HG03097 (cell line): Measurements from ENCODE around the gene TNFRSF13B.
A peak's percentile ranks its signal among the peaks of the same experiment; 100 is the strongest.
"Not testable (repeated sequence)": the region's sequence is repeated elsewhere in the genome, so short reads cannot be mapped to it uniquely, and the experiment has no call there.

Experiments
- ATAC-seq: cut with Tn5 transposase; IDR thresholded peaks from one replicate; pipeline ENCODE4 v1.9.1; 2021; ENCODE audit not compliant: unreplicated experiment, low FRiP score

Gene TNFRSF13B

DNA sequence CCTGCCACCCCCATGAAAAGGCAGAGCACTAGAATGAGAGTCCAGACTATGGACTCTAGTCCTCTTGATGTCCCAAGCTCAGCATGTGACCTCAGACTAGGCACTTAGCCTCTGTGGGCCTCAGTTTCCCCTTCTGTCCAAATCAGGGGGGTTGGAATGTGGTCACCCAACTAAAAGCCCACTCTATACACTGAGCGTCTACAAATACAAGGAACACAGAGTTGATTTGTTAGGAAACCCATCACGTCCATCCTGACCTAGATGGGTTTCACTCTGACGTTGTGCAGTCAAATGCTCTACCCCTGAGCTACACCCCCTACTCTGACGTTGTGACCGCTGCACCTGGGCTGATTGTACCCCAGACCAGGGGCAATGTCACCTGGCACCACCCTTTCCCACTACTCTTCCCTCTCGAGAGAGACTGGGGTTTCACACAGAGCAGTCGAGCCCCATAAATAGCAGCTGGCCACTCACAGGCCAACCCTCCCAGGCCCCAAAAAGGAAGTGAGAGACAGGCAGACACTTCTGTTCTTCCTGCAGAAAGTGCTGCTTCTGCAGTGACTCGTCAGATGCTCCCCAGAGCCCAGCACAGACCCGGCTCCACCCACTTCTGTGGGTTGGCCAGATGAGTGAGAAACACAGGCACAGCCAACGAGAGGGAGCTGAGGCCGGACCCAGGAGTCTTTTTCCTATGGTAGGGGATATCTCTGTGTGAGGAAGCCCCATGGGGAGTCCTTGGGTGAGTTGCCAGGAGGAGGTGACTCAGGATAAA, 16.1 kb upstream of the TNFRSF13B start:
- ATAC-seq, result peak; percentile 66

DNA sequence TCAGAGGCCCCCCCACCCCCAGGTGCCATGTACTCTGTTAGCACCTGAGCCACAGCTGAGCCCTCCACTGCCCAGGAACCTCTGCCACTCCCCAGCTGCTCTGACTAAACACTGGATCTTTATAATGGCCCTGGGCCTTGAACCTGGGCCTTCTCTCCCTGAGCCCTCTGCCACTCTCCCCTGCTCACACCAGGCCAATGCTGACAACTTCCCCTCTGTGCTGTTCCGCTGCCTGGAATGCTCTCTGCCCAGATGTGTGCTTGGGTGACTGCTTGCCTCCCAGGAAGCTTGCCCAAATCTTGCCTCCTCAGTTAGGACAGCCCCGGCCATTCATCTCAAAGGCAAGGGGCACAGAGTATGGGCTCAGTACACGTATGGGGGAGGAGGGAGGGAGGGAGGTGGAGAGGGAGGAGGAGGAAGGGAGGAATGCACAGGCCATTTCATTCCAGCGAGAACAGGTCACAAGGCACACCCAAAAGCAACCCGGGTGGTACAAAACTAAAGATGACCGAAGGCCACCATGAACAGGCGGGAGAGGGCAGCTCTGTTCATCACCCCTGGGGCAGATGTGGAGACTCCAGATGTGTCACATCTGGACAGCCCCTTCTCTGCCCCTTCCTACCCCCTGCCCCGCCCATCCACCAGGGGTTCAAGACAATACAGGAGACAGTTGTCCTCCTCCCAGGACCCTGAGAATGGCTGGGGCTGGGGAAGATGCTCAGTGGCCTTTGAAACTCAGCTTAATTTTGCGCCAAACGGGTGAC, 15.3 kb upstream of the TNFRSF13B start:
- no peak for ATAC-seq

DNA sequence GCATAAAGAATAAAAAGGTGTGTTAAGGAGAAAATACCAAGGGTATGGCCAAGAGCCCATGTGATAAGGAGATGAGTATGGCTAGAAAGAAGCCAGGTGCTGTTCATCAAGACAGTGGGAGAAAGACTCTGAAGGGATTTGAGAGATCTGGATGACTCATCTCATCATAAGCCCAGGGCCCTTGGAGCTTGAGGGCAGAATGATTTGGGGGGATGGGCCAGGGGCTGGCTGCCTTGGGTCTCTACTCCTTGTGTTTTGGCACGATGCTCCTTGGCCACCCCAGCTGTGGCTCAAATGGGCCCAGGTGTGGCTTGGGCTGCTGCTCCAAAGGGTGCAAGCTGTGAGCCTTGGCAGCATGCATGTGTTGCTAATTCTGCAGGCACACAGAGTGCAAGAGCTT, 14.5 kb upstream of the TNFRSF13B start:
- no peak for ATAC-seq

DNA sequence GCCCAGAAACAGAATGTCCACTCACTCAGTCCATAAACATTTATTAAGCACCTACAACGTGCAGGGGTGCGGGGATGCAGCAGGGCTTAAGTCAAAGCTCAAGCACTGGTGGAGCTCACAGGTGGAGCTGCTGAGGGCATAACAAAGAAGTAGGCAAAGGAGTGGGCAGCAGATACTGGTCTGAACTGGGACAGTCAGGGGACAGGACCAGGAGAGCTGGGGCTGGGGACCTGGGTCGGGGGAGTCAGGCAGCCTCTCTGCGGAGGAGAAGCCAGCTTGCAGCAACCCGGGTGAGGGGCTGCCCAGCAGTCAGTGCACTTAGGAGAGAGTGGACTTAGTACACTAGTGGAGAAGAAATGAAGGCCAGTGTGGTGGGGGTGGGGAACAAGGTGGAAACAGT, 10.0 kb upstream of the TNFRSF13B start:
- ATAC-seq, result no peak

DNA sequence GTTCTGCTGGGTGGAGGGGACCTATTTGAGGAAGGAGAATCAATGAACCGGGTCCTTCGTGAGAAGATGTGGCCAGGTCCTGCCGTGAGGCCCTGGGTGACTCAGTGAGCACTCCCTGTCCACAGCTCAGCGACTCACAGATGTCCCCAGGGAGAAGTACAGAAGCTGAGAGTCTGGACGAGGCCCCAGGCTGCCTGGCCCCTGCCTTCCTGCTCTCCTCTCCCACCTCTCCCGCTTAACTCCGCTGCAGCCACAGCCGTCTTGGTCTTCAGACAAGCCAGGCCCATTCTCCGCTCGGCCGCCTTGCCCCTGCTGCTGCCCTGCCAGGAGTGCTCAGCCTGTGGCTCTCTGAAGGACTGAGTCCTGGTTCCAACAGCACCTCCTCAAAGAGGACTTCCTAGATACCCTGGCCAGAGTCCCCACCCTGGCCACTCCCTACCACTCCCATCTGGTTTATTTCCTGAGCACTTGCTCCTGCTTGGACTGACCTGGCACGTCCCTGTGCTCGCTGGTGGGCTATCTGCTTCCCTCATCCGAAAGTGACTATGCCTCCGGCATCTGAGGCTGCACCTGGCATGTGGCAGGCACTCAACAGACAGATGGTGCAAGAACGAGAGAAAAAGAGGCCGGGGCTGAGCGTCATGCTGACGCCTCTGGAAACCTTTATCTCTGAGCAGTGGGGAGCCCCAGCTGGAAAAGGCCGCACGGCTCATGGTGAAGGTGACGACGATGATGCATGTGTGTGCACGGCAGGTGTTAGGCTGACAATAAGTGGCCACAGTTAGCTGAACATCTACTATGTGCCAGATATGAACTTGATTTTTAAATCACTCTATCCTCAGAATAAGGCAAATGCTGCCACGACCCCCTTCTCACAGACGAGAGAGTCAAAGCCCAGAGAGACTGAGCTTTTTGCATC, 9.2 kb upstream of the TNFRSF13B start:
- ATAC-seq, result peak; percentile 31

DNA sequence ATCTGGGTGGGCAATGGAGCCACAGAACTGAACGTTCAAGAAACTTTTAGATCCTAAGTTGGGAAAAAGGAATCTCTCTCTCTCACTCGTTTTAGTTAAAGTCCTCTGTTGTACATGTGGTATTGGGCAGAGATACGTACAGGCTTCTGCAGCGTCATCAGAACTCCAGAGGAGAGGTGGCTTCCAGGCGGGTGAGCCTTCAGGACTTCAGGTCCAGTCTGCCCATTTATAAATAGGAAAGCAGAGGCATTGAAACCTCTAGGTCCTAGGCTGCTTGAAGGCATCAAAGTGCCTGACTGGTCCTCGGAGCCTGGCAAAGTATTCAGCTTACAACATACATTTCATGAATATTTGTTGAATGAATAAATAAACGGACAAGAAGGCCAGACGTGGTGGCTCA, 8.1 kb upstream of the TNFRSF13B start:
- no peak for ATAC-seq

DNA sequence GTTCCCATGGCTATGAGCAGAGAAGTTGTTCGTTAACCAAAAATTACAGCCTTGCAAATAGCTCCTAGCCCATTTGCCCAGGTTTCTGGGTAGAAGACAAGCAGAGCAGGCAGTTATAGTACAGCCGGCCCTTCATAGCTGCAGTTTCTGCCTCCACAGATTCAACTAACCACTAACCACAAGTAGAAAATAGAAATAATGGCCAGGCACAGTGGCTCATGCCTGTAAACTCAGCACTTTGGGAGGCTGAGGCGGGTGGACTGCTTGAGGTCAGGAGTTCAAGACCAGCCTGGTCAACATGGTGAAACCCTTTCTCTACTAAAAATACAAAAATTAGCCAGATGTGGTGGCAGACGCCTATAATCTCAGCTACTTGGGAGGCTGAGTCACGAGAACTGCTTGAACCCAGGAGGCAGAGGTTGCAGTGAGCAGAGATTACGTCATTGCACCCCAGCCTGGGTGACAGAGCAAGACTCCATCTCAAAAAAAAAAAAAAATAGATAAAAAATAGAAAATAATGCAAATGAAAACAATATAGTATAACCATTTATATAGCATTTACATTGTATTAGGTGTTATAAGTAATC, 7.4 kb upstream of the TNFRSF13B start:
- not testable (repeated sequence) for ATAC-seq

DNA sequence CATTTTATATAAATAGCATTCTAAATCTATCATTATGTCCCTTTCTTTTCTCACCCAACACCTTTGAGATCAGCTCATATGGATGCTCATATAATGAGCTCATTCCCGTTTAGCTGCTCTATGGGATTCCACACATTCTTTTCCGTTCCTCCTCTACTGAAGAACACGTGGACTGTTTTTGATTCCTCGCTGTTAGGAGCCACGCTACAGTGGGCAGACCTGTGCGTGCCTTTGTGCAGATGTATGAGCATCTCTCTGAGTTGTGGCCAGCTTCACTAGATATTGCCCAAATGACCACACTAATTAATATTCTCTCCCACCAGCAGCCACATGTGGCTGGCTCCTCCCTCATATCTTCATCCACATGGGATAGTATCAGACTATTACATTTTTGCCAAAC, 6.0 kb upstream of the TNFRSF13B start:
- ATAC-seq, result no peak

DNA sequence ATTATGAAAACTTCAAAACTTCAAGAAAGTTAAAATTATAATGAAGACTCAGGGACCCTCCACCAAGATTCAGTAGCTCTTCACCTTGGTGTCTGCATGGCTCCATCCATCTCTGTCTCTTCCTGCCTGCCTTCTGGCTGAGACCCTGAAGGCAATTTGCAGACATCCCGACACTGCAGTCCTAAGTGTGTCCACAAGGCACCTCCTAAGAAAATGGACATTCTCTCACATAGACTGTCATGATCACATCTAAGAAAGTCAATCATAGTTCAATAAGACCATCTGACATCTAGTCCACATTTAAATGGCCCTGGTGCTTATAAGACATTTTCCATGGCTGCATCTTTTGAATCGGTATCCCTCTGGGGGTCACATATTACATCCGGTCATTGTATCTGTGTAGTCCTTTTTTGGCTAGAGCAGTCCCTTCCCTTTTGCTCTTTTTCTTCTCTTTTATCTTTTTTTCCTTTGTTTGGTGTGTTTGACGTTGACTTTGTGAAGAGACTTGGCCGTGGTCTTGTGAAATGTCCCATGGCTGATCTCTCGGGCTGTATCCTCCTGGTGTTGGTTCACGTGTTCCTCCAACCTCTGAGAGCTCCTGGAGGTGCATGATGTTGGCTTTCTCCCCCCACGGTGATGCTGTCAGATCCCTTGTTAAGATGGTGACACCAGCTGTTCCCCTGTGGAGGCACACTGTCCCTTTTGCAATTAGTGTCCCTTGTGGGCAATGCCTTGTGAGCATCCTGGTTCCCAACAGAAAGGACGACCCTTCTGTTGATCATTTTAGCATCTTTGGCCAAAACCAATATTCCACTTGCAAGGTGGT, 5.0 kb upstream of the TNFRSF13B start:
- no peak for ATAC-seq

DNA sequence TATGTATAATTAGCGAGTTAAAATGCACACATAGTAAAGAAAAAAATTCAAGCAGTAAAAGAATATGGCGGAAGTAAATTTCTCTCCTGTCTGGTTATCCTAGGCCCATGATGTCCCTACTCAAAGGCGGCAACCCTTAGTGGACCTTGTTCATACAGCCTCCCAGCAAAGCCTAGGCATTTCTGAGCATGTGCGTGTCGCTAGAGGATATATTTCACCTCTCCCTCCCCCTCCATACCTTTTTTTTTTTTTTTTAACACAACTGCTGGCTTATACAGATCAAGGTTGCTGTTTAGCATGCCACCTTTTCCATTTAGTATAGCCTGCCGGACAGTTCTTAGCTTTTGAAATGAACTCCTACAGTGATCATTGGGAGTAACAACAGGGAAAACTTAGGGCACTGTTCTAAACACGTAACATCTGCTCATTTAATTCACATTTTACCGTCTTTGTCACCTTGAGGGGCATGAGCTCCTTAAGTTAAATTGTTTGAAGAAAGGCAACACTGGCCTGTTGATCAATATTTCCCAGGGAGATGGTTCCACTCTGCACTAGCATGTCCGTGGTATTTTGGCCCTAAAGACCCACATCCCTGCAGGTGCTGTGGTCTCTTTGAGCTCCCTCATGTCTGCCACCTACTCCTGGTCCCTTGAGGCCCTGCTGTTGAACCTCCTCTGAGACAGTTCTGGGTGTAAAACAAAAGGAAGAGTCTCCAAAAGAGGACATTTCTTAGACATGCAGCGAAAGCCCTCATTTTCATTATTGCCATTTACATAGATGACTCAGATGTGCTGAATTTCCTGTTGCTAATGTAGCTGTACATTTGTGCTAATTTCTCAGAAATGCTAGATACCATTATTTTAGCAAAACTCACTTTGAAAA, 4.1 kb upstream of the TNFRSF13B start:
- no peak for ATAC-seq

DNA sequence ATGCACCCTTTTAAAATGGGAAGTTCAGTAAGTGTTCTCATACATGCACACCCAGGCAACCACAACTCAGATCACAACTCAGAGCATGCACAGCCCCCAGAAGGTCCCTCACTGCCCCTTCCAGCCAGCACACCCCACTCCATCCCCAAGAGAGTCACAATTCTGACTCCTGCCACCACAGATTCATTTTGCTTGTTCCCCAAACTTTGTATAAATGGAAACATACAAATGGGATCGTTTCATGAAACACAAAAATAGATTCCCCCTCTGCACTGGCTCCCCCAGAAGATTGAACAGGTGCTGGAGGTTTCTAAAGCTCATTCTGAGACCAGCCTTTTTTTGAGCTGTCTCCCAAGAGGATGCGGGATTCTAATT, 3.3 kb upstream of the TNFRSF13B start:
- ATAC-seq, result no peak

DNA sequence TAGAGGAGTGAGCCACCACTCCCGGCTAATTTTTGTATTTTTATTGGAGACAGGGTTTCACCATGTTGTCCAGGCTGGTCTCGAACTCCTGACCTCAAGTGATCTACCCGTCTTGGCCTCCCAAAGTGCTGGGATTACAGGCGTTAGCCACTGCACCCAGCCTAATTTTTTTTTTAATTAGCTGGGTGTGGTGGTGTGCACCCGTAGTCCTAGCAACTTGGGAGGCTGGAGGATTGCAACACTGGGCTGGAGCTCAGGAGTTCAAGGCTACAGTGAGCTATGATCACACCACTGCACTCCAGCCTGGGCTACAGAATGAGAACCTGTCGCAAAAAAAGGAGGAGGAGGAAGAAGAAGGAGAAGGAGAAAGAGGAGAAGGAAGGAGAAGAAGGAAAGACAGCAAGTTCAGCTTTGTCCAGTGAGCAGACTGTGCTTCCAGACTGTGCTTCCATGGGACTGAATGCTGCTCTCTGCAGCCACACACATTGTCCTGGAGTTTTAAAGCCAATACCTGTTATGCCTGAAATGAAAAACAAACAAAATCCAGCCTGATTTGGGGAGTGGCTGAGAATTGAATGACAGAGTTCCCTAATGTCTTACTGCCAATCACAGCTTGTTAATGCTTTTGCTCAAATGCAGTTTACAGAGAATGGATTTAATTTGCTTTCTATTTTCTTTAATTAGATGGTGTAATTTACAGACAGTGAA, 2.8 kb upstream of the TNFRSF13B start:
- ATAC-seq, result no peak

DNA sequence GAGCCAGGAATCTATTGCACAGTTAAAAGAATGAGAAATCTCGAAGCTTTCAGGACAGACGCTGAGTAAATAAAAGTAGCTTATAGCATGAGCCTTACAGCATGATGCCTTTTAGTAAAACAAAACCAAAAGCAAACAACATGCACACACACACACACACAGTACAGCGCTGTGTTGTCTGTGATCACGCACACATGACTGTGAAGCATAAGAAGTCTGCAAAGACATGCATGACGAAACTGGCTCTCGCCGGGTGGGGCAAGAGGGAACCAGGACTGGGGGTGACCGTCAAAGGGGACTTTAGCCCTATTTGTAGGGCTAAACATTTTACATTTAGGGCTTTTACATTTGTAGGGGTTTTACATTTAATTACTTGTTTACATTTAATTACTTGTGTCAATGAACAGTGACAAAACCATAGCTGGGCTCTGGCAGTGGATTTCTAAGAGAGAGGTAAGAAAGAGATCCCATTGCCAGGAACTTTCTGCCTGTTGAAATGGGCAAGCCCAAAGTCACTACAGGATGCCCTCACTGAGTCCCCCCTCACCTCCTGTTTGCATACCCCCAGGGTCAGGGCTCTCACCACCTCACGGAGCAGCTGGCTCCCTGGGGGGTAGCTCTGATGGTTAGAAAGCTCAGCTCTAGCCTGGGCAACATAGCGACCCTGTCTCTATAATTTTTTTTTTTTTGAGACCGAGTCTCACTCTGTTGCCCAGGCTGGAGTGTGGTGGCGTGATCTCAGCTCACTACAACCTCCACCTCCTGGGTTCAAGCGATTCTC, 2.0 kb upstream of the TNFRSF13B start:
- ATAC-seq, result peak; percentile 23

DNA sequence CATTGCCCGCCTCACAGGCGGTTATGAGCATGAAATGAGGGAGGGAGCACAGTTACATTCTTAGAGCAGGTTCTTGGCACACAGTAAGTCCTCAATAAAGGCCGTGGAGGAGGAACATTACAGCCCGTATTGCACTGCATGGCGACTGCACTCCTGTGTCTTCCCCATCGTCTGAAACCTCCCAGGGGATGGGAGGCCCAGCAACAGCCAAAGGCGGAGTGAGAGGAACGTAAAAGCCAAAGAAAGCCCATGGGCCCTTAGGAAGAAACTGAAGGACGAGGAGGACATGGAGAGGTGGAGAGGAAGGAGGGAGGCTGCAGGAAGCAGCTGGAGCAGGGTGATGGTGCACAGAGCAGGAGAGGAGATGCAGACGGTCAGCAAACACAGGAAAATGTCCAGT, 1.1 kb upstream of the TNFRSF13B start:
- ATAC-seq, result not testable (repeated sequence)

DNA sequence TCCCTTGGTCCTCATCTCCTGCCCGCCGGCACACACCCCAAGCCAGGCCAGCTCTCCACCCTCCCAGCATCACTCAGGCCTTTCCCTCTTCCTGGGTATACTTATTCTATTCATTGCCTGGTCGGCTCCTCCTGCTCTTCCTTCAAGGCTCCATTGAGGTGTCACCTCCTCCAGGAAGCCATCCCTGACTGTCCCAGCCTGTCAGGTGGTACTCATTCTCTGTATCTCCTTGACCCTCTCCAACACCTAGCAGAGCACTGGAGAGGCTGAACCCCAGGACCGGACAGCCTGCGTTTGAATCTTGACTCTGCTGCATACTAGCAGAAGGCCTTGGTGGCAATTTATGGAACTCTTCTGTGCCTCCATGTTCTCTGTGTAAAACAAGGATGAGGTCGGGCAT, 428 bp upstream of the TNFRSF13B start:
- ATAC-seq, result no peak

DNA sequence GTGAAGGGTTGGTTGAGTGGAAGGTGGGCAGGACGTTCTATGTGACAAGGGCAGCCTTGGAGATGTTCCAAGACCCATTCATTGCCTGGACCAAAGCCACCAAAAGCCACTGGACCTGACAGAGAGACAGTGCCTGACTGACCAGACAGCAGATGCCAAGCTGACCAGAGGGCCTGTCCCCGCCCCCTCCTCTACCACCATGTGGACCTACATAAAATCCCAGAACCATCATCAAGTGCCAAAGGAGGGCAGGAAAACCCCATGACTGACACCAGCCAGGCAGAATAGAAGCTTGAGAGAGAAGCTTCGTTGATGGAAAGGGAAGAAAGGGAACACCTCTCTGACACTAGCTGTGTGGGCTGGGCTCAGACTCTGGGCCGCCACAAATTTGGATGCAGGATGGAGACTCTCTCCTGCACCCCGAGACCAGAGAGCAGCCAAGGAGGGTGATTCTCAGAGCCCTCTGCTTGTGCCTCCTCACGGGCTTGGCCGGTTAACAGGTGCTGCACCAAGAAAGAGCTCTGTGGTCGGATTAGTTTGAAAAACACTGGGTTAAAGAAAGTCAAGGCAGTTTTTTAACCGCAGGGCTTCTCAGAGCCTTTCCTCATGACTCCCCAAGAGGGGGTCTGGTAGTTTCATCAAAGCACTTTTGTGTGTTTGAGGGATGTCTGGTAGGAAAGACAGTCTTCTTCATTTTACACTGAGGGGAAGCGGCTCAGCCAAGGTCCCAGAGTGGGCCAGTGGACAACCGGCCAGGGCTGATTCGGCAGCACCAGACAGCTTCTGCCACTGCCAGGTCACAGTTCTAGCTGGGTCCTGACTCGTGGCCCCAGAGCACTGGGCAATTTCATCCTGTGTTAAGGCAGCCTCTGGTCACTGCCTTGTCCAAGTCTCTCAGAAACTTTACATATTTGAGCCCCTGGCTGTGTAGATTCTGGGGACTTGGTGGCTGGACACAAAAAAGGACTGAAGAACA, 1.7 kb downstream of the TNFRSF13B start:
- no peak for ATAC-seq
